SK-N-SH (cell line): Measurements from ENCODE around the gene PMVK. TPM values are rescaled to one million over a fixed set of nuclear protein-coding genes. Genes with fewer than 3 reads are reported as not detected.

Experiments
- CTCF ChIA-PET: fragments of 300-600, 350-600 bp; formaldehyde crosslinking; extraction: SDS; loops from one replicate; lab custom pipeline; 2021; lab: Yijun Ruan, JAX
- POLR2A ChIA-PET: fragments of 350-600 bp; sonication (Branson Sonifier 250); formaldehyde crosslinking; extraction: SDS; loops from one replicate; lab custom pipeline; 2020; ENCODE audit warnings: antibody characterized with exemption, inconsistent platforms; lab: Yijun Ruan, JAX
- DNase-seq: peaks from one replicate; pipeline ENCODE4 v3.0.0; 2012
- H2AFZ ChIP-seq: fragments of 200-600 bp; sonication (generic); 2 replicates; pipeline ENCODE4 v1.8.1; 2016; ENCODE audit warnings: antibody characterized with exemption, mild to moderate bottlenecking, low read depth
- H3F3A ChIP-seq: fragments of 200-600 bp; sonication (generic); replicated peaks from 2 replicates; pipeline ENCODE3; 2016; ENCODE audit warnings: antibody characterized with exemption, mild to moderate bottlenecking; ENCODE audit not compliant: insufficient read depth
- H3K27ac ChIP-seq, 2 experiments: fragments of 200-500 bp in 1 of 2; fragments of 200-600 bp in 1 of 2; sonication (Bioruptor generic) in 1 of 2; sonication (generic), shearing (Covaris generic) in 1 of 2; 2 replicates each; pipeline versions ENCODE4 v1.5.1 to v1.6.1; 2014 to 2016; ENCODE audit warnings: low read depth in 2 of 2, inconsistent platforms in 1 of 2, low read length in 1 of 2, mild to moderate bottlenecking in 1 of 2, mixed read lengths in 1 of 2
- H3K27me3 ChIP-seq: fragments of 200-600 bp; sonication (generic), shearing (Covaris generic); 2 replicates; pipeline ENCODE4 v1.6.1; 2016; ENCODE audit warnings: mixed run types; ENCODE audit not compliant: insufficient read depth
- H3K36me3 ChIP-seq, 2 experiments: fragments of 200-500 bp in 1 of 2; fragments of 200-600 bp in 1 of 2; sonication (Bioruptor generic) in 1 of 2; sonication (generic) in 1 of 2; replicated peaks in 1 of 2; 2 replicates each; pipeline versions ENCODE3 to v1.5.1; 2014 to 2016; ENCODE audit warnings: low read length in 1 of 2, mild to moderate bottlenecking in 1 of 2; ENCODE audit not compliant: insufficient read depth in 2 of 2, control insufficient read depth in 1 of 2
- H3K4me1 ChIP-seq, 2 experiments: fragments of 200-500 bp in 1 of 2; fragments of 200-600 bp in 1 of 2; sonication (Bioruptor generic) in 1 of 2; sonication (generic), shearing (Covaris generic) in 1 of 2; 2 replicates each; pipeline versions ENCODE4 v1.5.1 to v1.6.1; 2014 to 2016; ENCODE audit warnings: low read depth in 1 of 2, low read length in 1 of 2, mixed run types in 1 of 2; ENCODE audit not compliant: insufficient read depth in 2 of 2, control insufficient read depth in 1 of 2
- H3K4me2 ChIP-seq: fragments of 200-600 bp; sonication (generic), shearing (Covaris generic); 2 replicates; pipeline ENCODE4 v1.6.1; 2017; ENCODE audit warnings: mixed run types
- H3K4me3 ChIP-seq, 2 experiments: fragments of 200-500 bp in 1 of 2; fragments of 200-600 bp in 1 of 2; sonication (Bioruptor generic) in 1 of 2; sonication (generic), shearing (Covaris generic) in 1 of 2; 2 replicates each; pipeline versions ENCODE4 v1.5.1 to v1.8.1; 2014 to 2016; ENCODE audit warnings: low read depth in 2 of 2, inconsistent platforms in 1 of 2, low read length in 1 of 2, mild to moderate bottlenecking in 1 of 2, mixed read lengths in 1 of 2, moderate library complexity in 1 of 2
- H3K79me2 ChIP-seq: fragments of 200-600 bp; sonication (generic); 2 replicates; pipeline ENCODE4 v1.8.1; 2017; ENCODE audit warnings: mild to moderate bottlenecking; ENCODE audit not compliant: insufficient read depth
- H3K9ac ChIP-seq: fragments of 200-600 bp; sonication (generic); 2 replicates; pipeline ENCODE4 v1.6.1; 2017; ENCODE audit warnings: mixed run types
- H3K9me2 ChIP-seq: fragments of 200-600 bp; sonication (generic); 2 replicates; pipeline ENCODE4 v1.6.1; 2017; ENCODE audit warnings: mixed run types
- H3K9me3 ChIP-seq: fragments of 200-600 bp; sonication (generic); 2 replicates; pipeline ENCODE4 v1.6.1; 2017; ENCODE audit warnings: mixed run types, mild to moderate bottlenecking, moderate library complexity
- H4K20me1 ChIP-seq: fragments of 200-600 bp; sonication (generic); 2 replicates; pipeline ENCODE4 v1.6.1; 2017; ENCODE audit warnings: mild to moderate bottlenecking, mixed run types; ENCODE audit not compliant: insufficient read depth
- CHD2 ChIP-seq: fragments of 150-350 bp; IDR thresholded peaks from 2 replicates; pipeline ENCODE4 v1.6.1; 2018; ENCODE audit warnings: low read length; ENCODE audit not compliant: partially characterized antibody
- CTCF ChIP-seq: fragments of 200-600 bp; sonication (generic); IDR thresholded peaks from 2 replicates; pipeline ENCODE4 v1.6.1; 2017; ENCODE audit warnings: antibody characterized with exemption, mild to moderate bottlenecking, moderate library complexity
- FOSL2 ChIP-seq: IDR thresholded peaks from 2 replicates; pipeline ENCODE4 v1.4.0; 2012; ENCODE audit warnings: low read depth, mild to moderate bottlenecking, moderate library complexity, borderline replicate concordance
- FOXJ3 ChIP-seq: sonication (generic); formaldehyde crosslinking; IDR thresholded peaks from 2 replicates; pipeline ENCODE4 v1.5.1; 2020; ENCODE audit warnings: mild to moderate bottlenecking, missing genetic modification reagents
- IRF3 ChIP-seq: fragments of 150-350 bp; IDR thresholded peaks from 2 replicates; pipeline ENCODE4 v1.6.1; 2016; ENCODE audit warnings: mild to moderate bottlenecking, low read depth, low read length
- MXI1 ChIP-seq: IDR thresholded peaks from 2 replicates; pipeline ENCODE4 v1.6.1; 2012; ENCODE audit warnings: mild to moderate bottlenecking, low read depth, low read length, improper control_type of control experiment
- NRF1 ChIP-seq: IDR thresholded peaks from 2 replicates; pipeline ENCODE4 v1.6.1; 2012; ENCODE audit warnings: low read depth, mild to moderate bottlenecking, low read length
- RAD21 ChIP-seq: IDR thresholded peaks from 2 replicates; pipeline ENCODE4 v1.6.1; 2012; ENCODE audit warnings: mild to moderate bottlenecking, low read length
- RCOR1 ChIP-seq: fragments of 150-350 bp; IDR thresholded peaks from 2 replicates; pipeline ENCODE4 v1.6.1; 2017; ENCODE audit warnings: antibody characterized with exemption, low read length
- RFX5 ChIP-seq: IDR thresholded peaks from 2 replicates; pipeline ENCODE4 v1.6.1; 2012; ENCODE audit warnings: mild to moderate bottlenecking, improper control_type of control experiment, low read length
- SMC3 ChIP-seq: IDR thresholded peaks from 2 replicates; pipeline ENCODE4 v1.6.1; 2012; ENCODE audit warnings: low read depth, low read length, improper control_type of control experiment
- TAF1 ChIP-seq: IDR thresholded peaks from 2 replicates; pipeline ENCODE4 v1.6.1; 2012; ENCODE audit warnings: low read depth, mild to moderate bottlenecking, low read length, moderate library complexity, borderline replicate concordance
- TCF12 ChIP-seq: IDR thresholded peaks from 2 replicates; pipeline ENCODE4 v1.4.0; 2012
- USF1 ChIP-seq: IDR thresholded peaks from 2 replicates; pipeline ENCODE4 v1.4.0; 2012; ENCODE audit warnings: low read depth, borderline replicate concordance
- USF2 ChIP-seq: fragments of 150-350 bp; IDR thresholded peaks from 2 replicates; pipeline ENCODE4 v1.6.1; 2017; ENCODE audit warnings: antibody characterized with exemption, low read length, low read depth, borderline replicate concordance
- WGBS: methylation state at CpG from one replicate; pipeline ENCODE4 v1.1.6; 2017; ENCODE audit warnings: low lambda C conversion rate; 5-methylcytosine and 5-hydroxymethylcytosine counted together
- polyA plus RNA-seq, 3 experiments: library from polyadenylated mRNA; depleted of rRNA; stranded (reverse); fragments of >200 nt; gene quantifications; 2 replicates each; pipeline ENCODE4 v1.2.3, GENCODE V29; 2012

PMVK gene
- polyA plus RNA-seq, 1 of the 3 experiments (the other 2 are of a cell fraction): 59.6 TPM

- Histone ChIP-seq H3K9me3 (no peaks in the 10 kb centered on the region), H4K20me1 (no peaks in the 10 kb centered on the region), H3K27me3 (no peaks in the 10 kb centered on the region), H3K79me2 (peaks cover 16% of the 10 kb centered on the region), H2AFZ (peak within 1 kb of the TSS; percentile 74), H3K4me1 (peaks cover 0 to 51% of the 10 kb centered on the region in 2 experiments; a peak in 3 of 4 replicates), H3K4me2 (peak within 1 kb of the TSS; percentile 87), H3F3A (peaks cover 15% of the 10 kb centered on the region), H3K36me3 (peaks cover 0 to 28% of the 10 kb centered on the region in 2 experiments), H3K27ac (peak within 1 kb of the TSS; percentile 90 to 91), H3K9me2 (no peaks in the 10 kb centered on the region)
- ChIA-PET POLR2A (interaction anchor here (0.8 to 3.0 kb wide), 11 partner anchors 11 to 95 kb away, joined by 3 to 16 read pairs (median 3); partner anchors contain the start of genes ADAM15, LENEP and SHC1), CTCF (interaction anchor here (0.6 to 37.5 kb wide), 16 partner anchors 9 to 618 kb away, joined by 3 to 640 read pairs (median 5); partner anchors contain the start of genes FLAD1, LENEP and ZBTB7B)
- under 1% methylated on average over 18 of the region's 18 CpGs for WGBS
- TF ChIP-seq IRF3: no peak
- TF ChIP-seq SMC3: peak; percentile 23
- peak; percentile 55 for TF ChIP-seq RAD21
- TF ChIP-seq USF1: peak; percentile 88
- no peak for TF ChIP-seq USF2
- TF ChIP-seq FOXJ3: no peak
- peak; percentile 53 for TF ChIP-seq CTCF
- no peak for TF ChIP-seq TAF1
- no peak for TF ChIP-seq RCOR1
- no peak for TF ChIP-seq FOSL2
- peak; percentile 30; the same call in 1 of the 2 replicates for TF ChIP-seq RFX5
- no peak for TF ChIP-seq TCF12
- no peak for TF ChIP-seq NRF1
- TF ChIP-seq CHD2: peak; percentile 30
- TF ChIP-seq MXI1: peak; percentile 15; the same call in 1 of the 2 replicates
- TF ChIP-seq, all 33 proteins: peak for 7
- Histone ChIP-seq H3K9ac (peak within 1 kb of the TSS; percentile 75), H3K4me3 (peak within 1 kb of the TSS; percentile 74 to 79)
- peak; percentile 94 for DNase-seq
These were observed 19.4 kb upstream of the PMVK start, which contains the start of gene PBXIP1 for GRCh38 chr1:154955718-154956543. PBXIP1 (minus strand) TSS chr1:154956099; CDS start chr1:154953721, 2,378 bp downstream.
